Muscle of arm (tissue), 12 donors: ENCODE results near the gene NPTX1. TPM values are rescaled to one million over a fixed set of nuclear protein-coding genes. Genes with fewer than 3 reads are reported as not detected.

ENCODE experiments used
- DNase-seq: peaks from one replicate; pipeline ENCODE4 v3.0.0-alpha.2; 2013
- polyA plus RNA-seq, 12 donors: library from polyadenylated mRNA; unstranded; fragments of 120-200 nt; gene quantifications; one replicate each; pipeline ENCODE4 v1.2.1, GENCODE V29; 2013; ENCODE audit not compliant: insufficient read length in 12 of 12

The NPTX1 gene
- polyA plus RNA-seq, 12 donors = 0.13 to 0.83 (median 0.22) TPM; not detected in 2

DNA sequence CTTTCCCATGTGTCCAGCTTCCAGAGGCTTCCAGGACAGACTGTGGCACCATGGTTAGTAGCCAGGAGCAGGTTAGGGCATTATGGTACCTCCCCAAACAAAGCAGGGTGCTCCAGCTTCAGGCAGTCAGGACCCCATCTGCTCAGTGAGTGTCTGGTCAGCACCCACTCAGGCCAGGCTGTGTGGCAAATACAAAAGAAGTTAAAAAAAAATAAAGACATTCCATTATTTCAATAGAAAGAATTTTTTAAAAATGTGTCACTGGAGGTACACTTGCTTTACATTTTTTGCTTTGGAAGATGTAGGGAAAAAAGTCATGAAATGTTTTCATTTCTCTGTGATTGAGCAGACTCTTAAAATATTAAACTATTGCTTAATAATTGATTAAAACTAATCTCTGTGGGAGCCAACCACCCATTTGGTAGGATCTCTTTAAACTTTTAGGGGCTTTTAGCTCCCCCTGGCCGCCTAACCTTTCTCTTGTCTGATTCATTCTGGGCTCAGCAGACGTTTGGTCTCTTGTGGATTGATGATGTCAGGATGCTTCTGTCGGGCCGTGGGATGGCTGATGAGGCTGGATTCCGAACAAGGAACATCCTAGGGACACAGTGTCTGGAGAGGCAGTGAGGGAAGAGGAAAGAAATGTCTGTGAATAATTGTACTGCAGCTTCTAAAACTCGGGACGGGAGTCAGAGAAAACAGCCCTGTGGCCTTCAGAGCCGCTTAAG lies 28.4 kb upstream of the NPTX1 start:
- no peak for DNase-seq

DNA sequence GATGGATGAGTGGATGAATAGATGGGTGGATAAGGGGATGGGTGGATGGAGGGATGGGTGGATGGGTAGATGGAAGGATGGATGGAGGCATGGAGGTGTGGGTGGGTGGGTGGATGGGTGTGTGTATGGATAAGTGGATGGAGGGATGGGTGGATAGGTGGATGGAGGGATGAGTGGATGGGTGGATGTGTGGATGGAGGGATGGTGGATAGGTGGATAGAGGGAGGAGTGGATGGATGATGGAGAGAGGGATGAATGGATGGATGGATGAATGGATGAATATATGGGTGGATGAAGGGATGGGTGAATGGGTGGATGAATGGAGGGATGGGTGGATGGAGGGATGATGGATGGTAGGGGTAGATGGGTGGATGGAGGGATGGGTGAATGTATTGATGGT lies 27.5 kb upstream of the NPTX1 start:
- DNase-seq = no peak

DNA sequence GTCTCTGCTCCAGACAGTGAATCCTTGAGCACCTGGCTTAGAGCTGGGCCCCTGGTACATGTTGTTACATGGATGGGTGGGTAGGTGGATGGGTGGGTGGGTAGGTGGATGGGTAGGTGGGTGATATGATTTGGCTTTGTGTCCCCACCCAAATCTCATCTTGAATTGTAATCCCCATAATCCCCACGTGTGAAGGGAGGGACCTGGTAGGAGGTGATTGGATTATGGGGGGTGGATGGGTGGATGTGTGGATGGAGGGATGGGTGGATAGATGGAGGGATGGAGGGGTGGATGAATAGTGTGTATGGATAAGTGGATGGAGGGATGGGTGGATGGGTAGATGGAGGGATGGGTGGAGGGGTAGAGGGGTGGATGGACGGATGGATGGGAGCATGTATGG lies 26.6 kb upstream of the NPTX1 start:
- DNase-seq = no peak

GRCh38 chr17:80502578-80502877 lies 26.1 kb upstream of the NPTX1 start:
- DNase-seq = no peak

GRCh38 chr17:80501741-80502577 lies 25.6 kb upstream of the NPTX1 start:
- no peak for DNase-seq

- no peak for DNase-seq
Measured at GRCh38 chr17:80499961-80500665, 23.7 kb upstream of the NPTX1 start.

- no peak for DNase-seq
Measured at GRCh38 chr17:80499560-80499959, 23.2 kb upstream of the NPTX1 start.

DNA sequence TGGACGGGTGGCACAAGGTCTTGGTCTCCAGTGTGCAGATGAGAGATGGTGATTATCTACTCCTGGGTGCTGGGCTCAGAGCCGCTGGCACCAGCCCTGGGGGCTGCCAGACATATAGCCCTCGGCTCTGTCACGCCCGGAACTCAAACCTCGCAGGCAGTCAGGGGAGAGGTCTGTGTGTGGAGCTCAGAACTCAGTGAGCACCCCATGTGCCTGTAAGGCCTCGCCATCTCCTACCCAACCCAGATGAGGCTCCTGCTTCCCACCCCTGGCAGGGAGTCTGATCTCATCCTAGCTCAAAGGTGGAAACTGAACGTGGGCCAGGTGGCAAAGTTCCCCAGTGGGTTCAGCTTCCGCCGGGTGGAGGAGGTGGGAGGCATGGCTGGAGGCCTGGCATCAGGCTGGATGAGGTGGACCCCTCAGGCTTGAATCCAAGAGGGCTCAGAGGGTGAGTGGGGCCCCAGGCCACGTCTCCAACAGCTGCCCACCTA lies 22.6 kb upstream of the NPTX1 start:
- no peak for DNase-seq

- DNase-seq = peak; percentile 57
Measured at GRCh38 chr17:80498242-80498919, 22.0 kb upstream of the NPTX1 start.

DNA sequence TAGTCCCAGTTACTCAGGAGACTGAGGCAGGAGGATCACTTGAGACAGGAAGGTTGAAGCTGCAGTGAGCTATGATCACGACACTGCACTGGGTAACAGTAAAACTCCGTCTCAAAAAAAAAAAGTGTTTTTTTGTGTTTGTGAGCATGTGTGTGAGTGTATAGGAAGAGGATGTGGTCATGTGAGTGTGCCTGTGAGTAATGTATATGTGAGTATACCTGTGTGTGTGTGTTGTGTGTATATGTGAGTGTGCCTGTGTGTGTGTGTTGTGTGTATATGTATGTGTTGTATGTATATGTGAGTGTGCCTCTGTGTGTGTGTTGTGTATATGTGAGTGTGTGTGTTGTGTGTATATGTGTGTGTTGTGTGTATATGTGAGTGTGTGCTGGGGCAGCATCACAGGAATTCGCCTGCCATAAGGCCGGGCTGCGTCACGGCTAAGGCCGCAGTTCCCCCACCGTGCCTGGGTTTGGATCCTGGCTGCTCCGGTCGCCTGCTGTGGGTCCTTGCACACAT lies 21.4 kb upstream of the NPTX1 start:
- no peak for DNase-seq

DNA sequence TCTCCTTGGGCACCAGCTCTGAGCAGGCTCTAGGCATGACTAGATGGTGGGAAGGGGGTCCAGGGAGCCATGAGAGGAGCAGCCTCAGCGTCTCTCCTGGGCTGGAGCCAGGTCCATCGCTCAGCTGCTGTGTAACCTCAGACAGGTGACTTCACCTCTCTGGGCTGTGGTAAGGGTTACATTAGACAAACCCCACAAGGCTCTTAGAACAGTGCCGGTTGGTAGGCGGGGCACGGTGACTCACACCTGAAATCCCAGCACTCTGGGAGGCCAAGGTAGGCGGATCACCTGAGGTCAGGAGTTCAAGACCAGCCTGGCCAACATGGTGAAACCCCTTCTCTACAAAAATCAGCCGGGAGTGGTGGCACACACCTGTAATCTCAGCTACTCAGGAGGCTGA lies 18.1 kb upstream of the NPTX1 start:
- DNase-seq = no peak

DNA sequence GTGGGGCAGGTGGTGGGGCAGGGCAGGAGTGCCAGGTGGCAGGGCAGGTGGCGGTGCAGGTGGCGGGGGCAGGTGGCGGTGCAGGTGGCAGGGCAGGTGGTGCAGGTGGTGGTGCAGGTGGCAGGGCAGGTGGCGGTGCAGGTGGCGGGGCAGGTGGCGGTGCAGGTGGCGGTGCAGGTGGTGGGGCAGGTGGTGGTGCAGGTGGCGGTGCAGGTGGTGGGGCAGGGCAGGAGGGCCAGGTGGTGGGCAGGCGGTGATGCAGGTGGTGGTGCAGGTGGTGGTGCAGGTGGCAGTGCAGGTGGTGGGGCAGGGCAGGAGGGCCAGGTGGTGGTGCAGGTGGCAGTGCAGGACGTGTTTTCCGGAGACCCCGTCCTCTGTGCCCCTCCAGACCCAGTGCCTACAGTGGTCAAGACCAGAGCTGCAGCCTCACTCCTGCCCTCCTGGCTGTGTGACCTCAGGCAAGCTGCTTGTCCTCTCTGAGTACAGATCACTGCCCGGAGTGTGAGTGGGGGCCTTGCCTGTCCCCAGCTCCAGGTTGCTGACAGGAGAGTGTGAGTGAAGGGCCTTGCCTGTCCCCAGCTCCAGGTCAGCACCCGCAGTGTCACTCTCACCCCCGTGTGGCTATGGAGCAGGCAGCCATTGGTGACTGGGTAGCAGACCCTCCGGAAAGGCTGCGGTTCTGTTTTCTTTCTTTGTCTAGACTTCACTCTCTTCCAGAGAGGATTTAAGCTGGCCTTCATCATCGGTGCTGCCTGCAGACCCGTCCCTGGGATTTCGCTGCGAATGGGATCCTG lies 16.1 kb upstream of the NPTX1 start:
- no peak for DNase-seq

- no peak for DNase-seq
Measured at GRCh38 chr17:80491478-80492342, 15.3 kb upstream of the NPTX1 start.

- DNase-seq = no peak
Measured at GRCh38 chr17:80487511-80487910, 11.1 kb upstream of the NPTX1 start.

DNA sequence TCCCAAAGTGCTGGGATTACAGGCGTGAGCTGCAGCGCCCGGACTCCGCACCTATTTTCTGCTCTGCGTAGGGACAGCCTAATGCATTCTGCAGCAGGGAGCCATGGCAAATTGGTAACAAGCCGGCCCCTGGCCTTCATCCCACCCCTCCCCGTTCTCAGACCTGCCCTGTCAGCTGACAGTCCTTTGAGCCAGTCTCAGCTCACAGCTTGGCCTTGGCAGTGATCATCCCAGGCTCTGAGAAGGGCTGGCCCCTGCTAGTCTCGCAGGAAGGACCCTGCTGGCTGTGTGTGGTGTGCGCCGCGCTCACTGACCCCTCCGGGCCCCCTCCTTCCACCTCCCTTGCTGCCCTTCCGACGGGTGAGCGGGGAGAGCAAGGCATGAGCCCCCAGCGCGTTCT lies 10.3 kb upstream of the NPTX1 start:
- DNase-seq = no peak

DNA sequence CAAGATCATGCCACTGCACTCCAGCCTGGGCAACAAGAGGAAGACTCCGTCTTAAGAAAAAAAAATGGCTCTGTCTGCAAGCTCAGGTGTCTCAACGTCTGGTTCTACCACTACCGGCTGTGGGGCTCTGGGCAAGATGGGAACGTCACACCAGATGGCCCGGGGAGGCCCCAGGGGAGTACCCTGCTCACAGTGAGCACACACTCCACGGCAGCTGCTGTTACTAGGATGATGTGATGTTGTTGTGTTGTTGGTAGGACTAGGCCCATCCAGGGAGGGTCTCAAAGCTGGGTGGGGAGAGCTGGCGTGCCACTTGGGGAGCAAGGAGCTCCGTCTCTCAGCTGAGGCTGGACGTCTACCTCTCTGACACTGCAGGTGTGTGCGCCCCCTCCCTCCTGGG lies 9.4 kb upstream of the NPTX1 start:
- no peak for DNase-seq

- DNase-seq = no peak
Measured at GRCh38 chr17:80482555-80483308, 6.3 kb upstream of the NPTX1 start.

DNA sequence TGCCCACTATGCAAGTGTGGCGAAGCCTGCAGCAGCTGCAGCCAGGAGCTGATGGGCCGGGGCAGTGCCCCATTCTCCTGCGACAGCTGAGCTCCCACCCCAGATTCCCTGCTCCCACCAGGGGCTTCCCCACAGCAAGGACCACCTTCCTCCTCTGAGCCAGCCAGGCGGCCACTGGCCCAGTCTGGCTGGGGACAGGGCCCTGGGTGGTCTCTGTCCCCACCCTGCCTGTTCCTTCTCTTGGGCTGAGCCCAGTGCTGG lies 5.6 kb upstream of the NPTX1 start:
- no peak for DNase-seq

GRCh38 chr17:80481284-80482057 lies 5.1 kb upstream of the NPTX1 start:
- no peak for DNase-seq
